Measurements from ENCODE around the gene SMYD5. TPM values are rescaled to one million over a fixed set of nuclear protein-coding genes. Genes with fewer than 3 reads are reported as not detected.

SMYD5 gene
- total RNA-seq, 2 donors from 2014 or later, result 10.1 to 19.4 TPM

DNA sequence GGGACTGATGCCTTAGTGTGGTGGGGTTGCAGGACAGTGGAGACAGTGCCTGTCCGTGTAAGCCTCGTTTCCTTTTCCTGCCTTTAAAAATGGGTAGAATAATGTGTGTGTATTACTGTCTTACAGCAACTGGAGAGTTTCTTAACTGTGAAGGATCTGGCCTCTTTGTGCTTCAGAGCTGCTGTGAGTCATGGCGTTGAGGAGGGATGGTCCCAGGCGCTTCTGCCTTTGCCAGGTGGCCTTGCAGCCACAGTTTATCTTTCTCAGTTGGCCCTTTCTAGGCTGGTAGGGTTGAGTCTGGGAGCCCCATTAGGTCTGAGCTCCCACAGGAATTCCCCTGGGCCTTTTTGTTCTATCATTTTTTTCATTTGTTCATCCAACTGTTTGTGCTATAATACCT is 9.8 kb downstream of the SMYD5 start:
- peaks cover 0 to 14% of the 10 kb centered on the region in 2 donors for H3K36me3 ChIP-seq (replicated peaks in 1 of 2; ENCODE audit: insufficient read depth in 1 of 2, low read depth in 2 of 2)
- DNase-seq (no peak), ATAC-seq (no peak)

DNA sequence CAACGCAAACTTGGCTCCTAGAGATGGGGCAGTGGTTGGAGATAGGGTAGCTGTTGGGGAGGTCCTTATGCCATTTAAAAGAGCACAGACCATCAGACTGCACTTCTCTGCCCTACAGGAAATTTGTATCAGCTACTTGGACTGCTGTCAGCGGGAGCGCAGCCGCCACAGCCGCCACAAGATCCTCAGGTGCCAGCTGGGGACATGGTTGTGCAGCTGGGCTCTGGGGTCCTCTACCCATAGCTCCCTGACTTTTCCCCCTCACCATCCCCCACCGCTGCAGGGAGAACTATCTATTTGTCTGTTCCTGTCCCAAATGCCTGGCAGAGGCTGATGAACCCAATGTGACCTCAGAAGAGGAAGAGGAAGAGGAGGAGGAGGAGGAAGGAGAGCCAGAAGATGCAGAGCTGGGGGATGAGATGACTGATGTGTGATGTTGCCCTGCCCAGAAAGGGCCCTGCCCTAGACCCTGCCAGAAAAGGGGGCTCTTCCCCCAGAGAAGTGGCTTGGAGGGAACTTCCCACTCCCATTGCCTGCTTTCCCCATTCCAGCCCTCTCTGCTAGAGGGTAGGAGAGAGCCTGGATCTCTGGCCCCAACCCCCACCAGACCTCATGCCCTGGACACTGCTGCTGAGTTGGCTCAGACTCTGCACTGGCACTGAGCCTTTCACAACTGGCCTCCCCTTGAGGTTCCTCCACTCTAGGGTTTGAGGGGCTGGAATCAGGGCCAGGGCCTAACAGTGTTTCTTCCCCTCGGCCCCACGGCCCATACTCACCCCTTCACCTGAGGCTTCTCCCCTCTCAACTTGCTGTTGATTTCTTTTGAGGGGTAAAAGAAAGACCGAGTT is 11.7 kb downstream of the SMYD5 start:
- Histone ChIP-seq H3K4me3 (no peak overlapping the region), H3K27ac (no peak overlapping the region), H3K9me3 (no peaks in the 10 kb centered on the region), H3K27me3 (no peaks in the 10 kb centered on the region), H3K36me3 (replicated peaks in 1 of 2; ENCODE audit: insufficient read depth in 1 of 2, low read depth in 2 of 2) (peaks cover 0 to 11% of the 10 kb centered on the region in 2 donors), H3K4me1 (no peaks in the 10 kb centered on the region)
- no peak for ATAC-seq
- DNase-seq, result no peak
- no peak for TF ChIP-seq POLR2A (IDR thresholded peaks at IDR 0.05)
- TF ChIP-seq, protein P1, sequence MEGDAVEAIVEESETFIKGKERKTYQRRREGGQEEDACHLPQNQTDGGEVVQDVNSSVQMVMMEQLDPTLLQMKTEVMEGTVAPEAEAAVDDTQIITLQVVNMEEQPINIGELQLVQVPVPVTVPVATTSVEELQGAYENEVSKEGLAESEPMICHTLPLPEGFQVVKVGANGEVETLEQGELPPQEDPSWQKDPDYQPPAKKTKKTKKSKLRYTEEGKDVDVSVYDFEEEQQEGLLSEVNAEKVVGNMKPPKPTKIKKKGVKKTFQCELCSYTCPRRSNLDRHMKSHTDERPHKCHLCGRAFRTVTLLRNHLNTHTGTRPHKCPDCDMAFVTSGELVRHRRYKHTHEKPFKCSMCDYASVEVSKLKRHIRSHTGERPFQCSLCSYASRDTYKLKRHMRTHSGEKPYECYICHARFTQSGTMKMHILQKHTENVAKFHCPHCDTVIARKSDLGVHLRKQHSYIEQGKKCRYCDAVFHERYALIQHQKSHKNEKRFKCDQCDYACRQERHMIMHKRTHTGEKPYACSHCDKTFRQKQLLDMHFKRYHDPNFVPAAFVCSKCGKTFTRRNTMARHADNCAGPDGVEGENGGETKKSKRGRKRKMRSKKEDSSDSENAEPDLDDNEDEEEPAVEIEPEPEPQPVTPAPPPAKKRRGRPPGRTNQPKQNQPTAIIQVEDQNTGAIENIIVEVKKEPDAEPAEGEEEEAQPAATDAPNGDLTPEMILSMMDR (IDR thresholded peaks at IDR 0.05), result no peak
- WGBS, 2 donors, result 75 to 79% methylated on average over 9 of the region's 9 CpGs
- intact Hi-C loops (cut with DNase I), result no loop called here

More for the DNA sequence above, 9.8 kb downstream of the SMYD5 start:
- intact Hi-C loops (cut with DNase I), result no loop called here
- WGBS, 2 donors, result 85 to 90% methylated on average over 4 of the region's 4 CpGs
- H3K9me3 ChIP-seq, result no peaks in the 10 kb centered on the region
- TF ChIP-seq, protein P1 (IDR thresholded peaks at IDR 0.05), result no peak
- no peak for TF ChIP-seq POLR2A (IDR thresholded peaks at IDR 0.05)
- H3K4me3 ChIP-seq, result no peak overlapping the region
- H3K4me1 ChIP-seq, result no peaks in the 10 kb centered on the region
- no peaks in the 10 kb centered on the region for H3K27me3 ChIP-seq
- H3K27ac ChIP-seq, result no peak overlapping the region

GRCh38 chr2:73227086-73227485 is 13.0 kb downstream of the SMYD5 start:
- WGBS, 2 donors, result 77 to 84% methylated on average over 2 to 3 of the region's 3 CpGs
- DNase-seq, result no peak
- Histone ChIP-seq H3K4me3 (no peak overlapping the region), H3K9me3 (no peaks in the 10 kb centered on the region), H3K27ac (no peak overlapping the region), H3K4me1 (no peaks in the 10 kb centered on the region), H3K27me3 (no peaks in the 10 kb centered on the region), H3K36me3 (replicated peaks in 1 of 2; ENCODE audit: insufficient read depth in 1 of 2, low read depth in 2 of 2) (peaks cover 0 to 9% of the 10 kb centered on the region in 2 donors)
- intact Hi-C loops (cut with DNase I), result no loop called here
- no peak for TF ChIP-seq POLR2A (IDR thresholded peaks at IDR 0.05)
- TF ChIP-seq, protein P1 (IDR thresholded peaks at IDR 0.05), result no peak
- ATAC-seq, result no peak

DNA sequence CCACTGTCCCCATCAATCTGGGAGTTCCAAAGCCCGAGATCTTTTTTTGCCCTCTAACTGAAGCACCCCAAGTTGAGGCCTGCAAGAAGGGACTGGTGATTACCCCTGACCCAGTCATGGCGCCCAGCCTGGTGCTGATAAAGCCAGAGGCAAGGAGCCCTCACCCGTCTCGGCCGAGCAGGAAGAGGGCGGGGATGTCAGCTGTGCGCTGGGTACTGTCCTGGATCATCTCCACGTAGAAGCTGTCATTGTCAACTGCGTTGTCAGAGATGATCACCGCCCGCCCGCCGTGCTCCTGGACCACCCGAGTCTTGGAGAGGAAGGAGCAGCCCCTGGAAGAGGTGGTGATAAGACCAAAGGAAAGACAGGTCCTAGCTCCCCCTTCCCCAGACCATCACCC is 14.6 kb downstream of the SMYD5 start:
- H3K27me3 ChIP-seq, result no peaks in the 10 kb centered on the region
- ATAC-seq (no peak), DNase-seq (no peak)
- 84 to 91% methylated on average over 12 to 14 of the region's 14 CpGs for WGBS, 2 donors
- TF ChIP-seq POLR2A (IDR thresholded peaks at IDR 0.05), result no peak
- TF ChIP-seq, protein P1 (IDR thresholded peaks at IDR 0.05), result no peak
- H3K4me3 ChIP-seq, result no peak overlapping the region
- intact Hi-C loops (cut with DNase I), result no loop called here
- peaks cover 5% of the 10 kb centered on the region for H3K4me1 ChIP-seq
- H3K36me3 ChIP-seq (replicated peaks in 1 of 2; ENCODE audit: insufficient read depth in 1 of 2, low read depth in 2 of 2), result peaks cover 0 to 4% of the 10 kb centered on the region in 2 donors
- no peaks in the 10 kb centered on the region for H3K9me3 ChIP-seq
- H3K27ac ChIP-seq, result no peak overlapping the region
